ENCODE measurements around the gene PTGS1. TPM values are rescaled to one million over a fixed set of nuclear protein-coding genes. Genes with fewer than 3 reads are reported as not detected.

Gene PTGS1
- total and polyA plus RNA-seq, 8 donors, result 0.32 to 9.9 (median 0.99) TPM

DNA sequence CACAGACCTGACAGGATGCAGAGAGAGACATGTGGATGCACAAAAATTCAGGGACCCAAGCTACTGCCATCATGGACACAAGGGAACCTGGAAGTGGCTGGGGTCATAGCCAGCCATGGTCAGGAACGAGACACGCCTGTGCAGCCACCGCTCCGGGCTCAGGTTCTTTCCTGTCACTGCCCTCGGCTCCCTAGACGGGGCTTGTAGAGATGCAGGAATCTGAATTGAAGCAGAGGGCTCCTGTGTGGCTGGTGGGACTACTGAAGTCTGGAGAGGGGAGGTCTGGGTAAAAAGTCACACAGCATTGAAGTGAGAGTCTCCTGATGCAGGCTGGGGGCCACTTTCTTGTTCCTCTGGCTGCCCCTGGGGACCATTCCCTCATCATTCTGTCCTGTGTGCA is 32.3 kb upstream of the PTGS1 start:
- TF ChIP-seq, protein P1, sequence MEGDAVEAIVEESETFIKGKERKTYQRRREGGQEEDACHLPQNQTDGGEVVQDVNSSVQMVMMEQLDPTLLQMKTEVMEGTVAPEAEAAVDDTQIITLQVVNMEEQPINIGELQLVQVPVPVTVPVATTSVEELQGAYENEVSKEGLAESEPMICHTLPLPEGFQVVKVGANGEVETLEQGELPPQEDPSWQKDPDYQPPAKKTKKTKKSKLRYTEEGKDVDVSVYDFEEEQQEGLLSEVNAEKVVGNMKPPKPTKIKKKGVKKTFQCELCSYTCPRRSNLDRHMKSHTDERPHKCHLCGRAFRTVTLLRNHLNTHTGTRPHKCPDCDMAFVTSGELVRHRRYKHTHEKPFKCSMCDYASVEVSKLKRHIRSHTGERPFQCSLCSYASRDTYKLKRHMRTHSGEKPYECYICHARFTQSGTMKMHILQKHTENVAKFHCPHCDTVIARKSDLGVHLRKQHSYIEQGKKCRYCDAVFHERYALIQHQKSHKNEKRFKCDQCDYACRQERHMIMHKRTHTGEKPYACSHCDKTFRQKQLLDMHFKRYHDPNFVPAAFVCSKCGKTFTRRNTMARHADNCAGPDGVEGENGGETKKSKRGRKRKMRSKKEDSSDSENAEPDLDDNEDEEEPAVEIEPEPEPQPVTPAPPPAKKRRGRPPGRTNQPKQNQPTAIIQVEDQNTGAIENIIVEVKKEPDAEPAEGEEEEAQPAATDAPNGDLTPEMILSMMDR (IDR thresholded peaks at IDR 0.05), result no peak
- H3K4me3 ChIP-seq, result no peak overlapping the region
- intact Hi-C loops (cut with DNase I), result no loop called here
- H3K36me3 ChIP-seq, result no peaks in the 10 kb centered on the region
- H3K27ac ChIP-seq, result no peak overlapping the region
- no peak for ATAC-seq
- DNase-seq, result no peak
- no peaks in the 10 kb centered on the region for H3K27me3 ChIP-seq
- H3K9me3 ChIP-seq, result no peaks in the 10 kb centered on the region
- FAIRE-seq, result no peak
- WGBS, 2 donors, result 58 to 62% methylated on average over 6 of the region's 6 CpGs
- no peaks in the 10 kb centered on the region for H3K4me1 ChIP-seq

DNA sequence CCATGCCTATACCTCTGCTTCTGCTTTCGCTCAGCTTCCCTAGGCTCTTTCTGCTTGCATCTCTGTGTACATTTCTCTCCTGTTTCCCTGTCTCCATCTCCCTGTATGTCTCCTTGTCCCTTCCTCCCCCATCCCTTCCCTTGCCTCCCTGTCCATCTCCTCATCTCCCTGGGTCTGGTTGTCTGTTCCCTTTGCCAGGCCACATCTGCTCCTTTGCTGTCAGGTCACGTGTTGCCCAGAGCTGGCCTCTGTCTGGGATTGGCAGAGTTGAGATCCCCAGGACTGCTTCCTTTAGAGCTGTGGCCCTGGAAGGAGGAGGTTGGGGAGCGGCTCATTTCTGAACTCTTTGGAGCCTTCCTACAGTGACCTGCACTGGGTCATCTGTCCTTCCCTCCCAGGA is 31.8 kb upstream of the PTGS1 start:
- DNase-seq (no peak), FAIRE-seq (no peak), ATAC-seq (no peak)
- Histone ChIP-seq H3K36me3 (no peaks in the 10 kb centered on the region), H3K4me1 (no peaks in the 10 kb centered on the region), H3K27ac (no peak overlapping the region), H3K4me3 (no peak overlapping the region), H3K27me3 (no peaks in the 10 kb centered on the region), H3K9me3 (no peaks in the 10 kb centered on the region)
- 60 to 77% methylated on average over 3 of the region's 3 CpGs for WGBS, 2 donors
- TF ChIP-seq, protein P1 (IDR thresholded peaks at IDR 0.05), result no peak
- intact Hi-C loops (cut with DNase I), result no loop called here

DNA sequence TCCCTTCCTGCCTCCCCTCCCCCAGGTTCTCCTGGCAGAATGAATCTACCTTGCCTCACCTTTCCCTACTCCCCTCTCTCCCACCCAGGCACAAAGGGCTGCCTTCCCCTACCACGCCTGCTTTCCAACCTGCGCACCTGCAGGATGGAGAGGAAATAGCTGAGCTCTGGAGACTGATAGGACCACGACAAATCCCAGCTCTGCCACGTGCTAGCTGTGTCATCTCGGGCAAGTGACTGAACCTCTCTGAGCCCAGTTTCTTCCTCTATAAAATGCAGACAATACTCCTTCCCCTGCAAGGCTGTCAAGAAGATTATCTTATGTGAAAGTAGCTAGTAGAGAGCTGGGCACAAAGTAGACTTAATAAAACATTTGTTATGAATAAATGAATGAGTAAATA is 31.2 kb upstream of the PTGS1 start:
- Histone ChIP-seq H3K36me3 (no peaks in the 10 kb centered on the region), H3K4me1 (no peaks in the 10 kb centered on the region), H3K9me3 (no peaks in the 10 kb centered on the region), H3K27me3 (no peaks in the 10 kb centered on the region), H3K4me3 (no peak overlapping the region), H3K27ac (no peak overlapping the region)
- ATAC-seq (no peak), DNase-seq (no peak), FAIRE-seq (no peak)
- 44 to 47% methylated on average over 5 of the region's 5 CpGs for WGBS, 2 donors
- intact Hi-C loops (cut with DNase I), result no loop called here
- TF ChIP-seq, protein P1 (IDR thresholded peaks at IDR 0.05), result no peak

DNA sequence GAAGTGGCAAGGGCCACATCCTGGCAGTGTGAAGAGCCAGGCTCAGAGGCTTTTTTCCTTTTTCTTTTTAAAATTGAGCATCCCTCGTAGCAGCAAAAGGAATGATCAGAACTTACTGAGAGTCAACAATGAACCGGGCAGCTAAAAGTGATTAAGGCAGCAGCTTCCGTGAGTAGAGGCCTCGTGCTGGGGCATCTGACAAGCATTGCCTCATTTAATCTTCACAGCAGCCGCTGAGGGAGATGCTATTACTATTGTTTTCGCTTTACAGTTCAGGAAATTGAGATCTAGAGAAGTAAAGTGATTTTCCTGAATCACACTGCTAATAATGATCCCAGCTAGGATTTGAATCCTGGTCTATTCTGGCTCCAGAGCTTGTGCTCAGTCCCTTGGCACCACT is 30.7 kb upstream of the PTGS1 start:
- Histone ChIP-seq H3K27ac (no peak overlapping the region), H3K4me3 (no peak overlapping the region), H3K27me3 (no peaks in the 10 kb centered on the region), H3K4me1 (no peaks in the 10 kb centered on the region), H3K9me3 (no peaks in the 10 kb centered on the region), H3K36me3 (no peaks in the 10 kb centered on the region)
- FAIRE-seq, result no peak
- no peak for DNase-seq
- TF ChIP-seq, protein P1 (IDR thresholded peaks at IDR 0.05), result no peak
- ATAC-seq, result no peak
- intact Hi-C loops (cut with DNase I), result no loop called here
- WGBS, 2 donors, result 58 to 61% methylated on average over 6 of the region's 6 CpGs

DNA sequence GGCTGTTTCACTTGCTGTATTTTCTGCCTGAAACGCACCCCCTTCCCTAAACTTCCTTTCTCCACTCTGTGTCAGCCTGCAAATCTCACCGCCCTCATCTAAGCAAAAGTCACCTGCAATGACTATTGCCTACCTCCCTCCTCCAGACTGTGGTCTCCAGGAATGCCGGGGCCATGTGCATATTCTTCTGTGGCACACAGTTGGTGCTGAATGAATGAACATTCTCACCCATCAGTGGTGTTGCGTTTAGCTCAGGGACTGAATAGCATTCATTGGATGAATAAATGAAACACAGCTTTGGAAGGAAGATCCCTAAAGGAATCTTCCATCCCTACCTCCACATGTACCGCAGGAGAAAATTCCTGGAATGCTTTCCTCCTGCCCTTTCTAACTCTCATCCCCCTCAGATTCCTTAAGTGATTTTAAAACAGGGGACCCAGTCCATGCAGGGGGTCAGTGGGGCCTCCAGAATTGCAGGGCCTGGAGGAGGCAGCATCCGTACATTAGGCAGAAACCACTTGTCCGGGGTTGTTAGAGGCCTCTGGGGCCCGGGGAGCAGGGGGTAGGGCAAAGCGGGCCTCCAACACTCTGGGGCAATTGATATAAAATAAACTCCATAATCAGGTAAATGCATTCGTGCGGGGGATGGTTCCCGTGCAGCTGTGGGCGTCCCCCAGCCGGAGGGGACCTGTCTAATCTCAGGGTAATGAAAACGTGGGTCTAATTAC is 28.3 kb upstream of the PTGS1 start:
- DNase-seq (no peak), ATAC-seq (no peak), FAIRE-seq (no peak)
- H3K4me1 ChIP-seq, result no peaks in the 10 kb centered on the region
- H3K27me3 ChIP-seq, result no peaks in the 10 kb centered on the region
- no peaks in the 10 kb centered on the region for H3K36me3 ChIP-seq
- H3K27ac ChIP-seq, result no peak overlapping the region
- 74 to 79% methylated on average over 15 of the region's 15 CpGs for WGBS, 2 donors
- intact Hi-C loops (cut with DNase I), result no loop called here
- TF ChIP-seq, protein P1 (IDR thresholded peaks at IDR 0.05), result no peak
- H3K9me3 ChIP-seq, result no peaks in the 10 kb centered on the region
- no peak overlapping the region for H3K4me3 ChIP-seq
